RWPE2 (cell line): Measurements from ENCODE around the gene TMEM248.
"Not testable (repeated sequence)": the region's sequence is repeated elsewhere in the genome, so short reads cannot be mapped to it uniquely, and the experiment has no call there.

Experiments
- ATAC-seq: fragments of 200-7000 bp; cut with Tn5 transposase; 3 replicates; pipeline ENCODE4 v1.9.1; 2021; ENCODE audit warnings: low read depth
- DNase-seq: peaks from one replicate; pipeline ENCODE4 v3.0.0-alpha.2; 2020; ENCODE audit warnings: low spot score
- H3K27ac ChIP-seq: fragments of 450-650 bp; 2 replicates; pipeline ENCODE4 v1.5.1; 2017; ENCODE audit warnings: mild to moderate bottlenecking; ENCODE audit not compliant: poor library complexity, severe bottlenecking
- H3K27me3 ChIP-seq: fragments of 250-450 bp; sonication (Bioruptor Pico); 2 replicates; pipeline ENCODE4 v1.5.1; 2021; ENCODE audit warnings: mild to moderate bottlenecking, moderate library complexity; ENCODE audit not compliant: insufficient read depth, poor library complexity, severe bottlenecking
- H3K36me3 ChIP-seq: fragments of 250-450 bp; sonication (Bioruptor Pico); 2 replicates; pipeline ENCODE4 v1.5.1; 2020; ENCODE audit warnings: low read depth, mild to moderate bottlenecking, moderate library complexity
- H3K4me1 ChIP-seq: fragments of 250-450 bp; sonication (Bioruptor Pico); 2 replicates; pipeline ENCODE4 v1.5.1; 2021; ENCODE audit warnings: mild to moderate bottlenecking, moderate library complexity; ENCODE audit not compliant: insufficient read depth, poor library complexity, severe bottlenecking
- H3K4me3 ChIP-seq: fragments of 250-450 bp; sonication (Bioruptor Pico); 2 replicates; pipeline ENCODE4 v1.5.1; 2021; ENCODE audit warnings: mild to moderate bottlenecking, moderate library complexity; ENCODE audit not compliant: severe bottlenecking
- H3K9me3 ChIP-seq: fragments of 250-450 bp; sonication (Bioruptor Pico); 2 replicates; pipeline ENCODE4 v1.5.1; 2021; ENCODE audit warnings: mild to moderate bottlenecking, moderate library complexity; ENCODE audit not compliant: severe bottlenecking
- TF ChIP-seq, protein P1 (sequence below): fragments of 450-650 bp; IDR thresholded peaks from one replicate; pipeline ENCODE4 v1.5.1; 2017; ENCODE audit warnings: mild to moderate bottlenecking, moderate library complexity; ENCODE audit not compliant: poor library complexity, severe bottlenecking

The TMEM248 gene

DNA sequence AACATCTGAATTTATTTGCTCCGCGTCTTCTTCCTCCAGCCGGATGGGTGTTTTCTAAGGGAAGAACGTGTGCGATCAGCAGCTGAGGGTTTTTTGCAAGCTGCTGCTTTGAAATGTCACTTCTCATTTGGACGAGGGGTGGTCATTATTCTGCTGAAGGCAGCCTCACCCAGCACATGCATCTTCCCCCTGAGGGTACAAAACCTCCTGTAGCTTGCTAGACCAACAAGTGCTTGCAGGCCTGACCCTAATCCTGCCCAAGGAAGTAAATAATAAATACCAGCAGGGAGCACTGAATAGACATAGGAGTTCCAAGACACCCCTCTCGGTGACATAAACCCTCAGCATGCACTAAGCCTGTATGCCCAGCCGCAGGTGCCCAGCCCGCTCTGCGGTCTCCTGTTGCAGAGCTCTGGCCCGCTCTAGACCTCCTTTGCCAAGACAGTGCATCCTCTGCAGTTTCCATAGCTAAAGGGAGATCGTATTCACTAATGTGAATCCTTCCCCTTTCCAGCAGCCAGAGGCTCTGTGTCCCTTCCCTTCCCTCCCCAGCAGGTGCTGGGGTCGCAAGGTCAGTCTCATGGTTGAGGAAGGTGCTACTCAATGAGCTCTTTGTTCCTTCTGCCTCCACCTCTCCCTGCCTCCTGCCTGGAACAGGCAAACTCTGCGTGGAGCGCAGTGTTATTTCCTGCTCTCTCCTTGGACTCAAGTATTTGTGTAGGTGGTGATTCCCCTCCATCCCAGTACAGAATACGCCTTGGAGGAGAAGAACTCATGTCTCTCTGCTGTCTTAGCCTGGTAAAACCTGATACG is 37.7 kb downstream of the TMEM248 start:
- DNase-seq (no peak), ATAC-seq (no peak)
- no peaks in the 10 kb centered on the region for H3K27me3 ChIP-seq
- TF ChIP-seq, protein P1, sequence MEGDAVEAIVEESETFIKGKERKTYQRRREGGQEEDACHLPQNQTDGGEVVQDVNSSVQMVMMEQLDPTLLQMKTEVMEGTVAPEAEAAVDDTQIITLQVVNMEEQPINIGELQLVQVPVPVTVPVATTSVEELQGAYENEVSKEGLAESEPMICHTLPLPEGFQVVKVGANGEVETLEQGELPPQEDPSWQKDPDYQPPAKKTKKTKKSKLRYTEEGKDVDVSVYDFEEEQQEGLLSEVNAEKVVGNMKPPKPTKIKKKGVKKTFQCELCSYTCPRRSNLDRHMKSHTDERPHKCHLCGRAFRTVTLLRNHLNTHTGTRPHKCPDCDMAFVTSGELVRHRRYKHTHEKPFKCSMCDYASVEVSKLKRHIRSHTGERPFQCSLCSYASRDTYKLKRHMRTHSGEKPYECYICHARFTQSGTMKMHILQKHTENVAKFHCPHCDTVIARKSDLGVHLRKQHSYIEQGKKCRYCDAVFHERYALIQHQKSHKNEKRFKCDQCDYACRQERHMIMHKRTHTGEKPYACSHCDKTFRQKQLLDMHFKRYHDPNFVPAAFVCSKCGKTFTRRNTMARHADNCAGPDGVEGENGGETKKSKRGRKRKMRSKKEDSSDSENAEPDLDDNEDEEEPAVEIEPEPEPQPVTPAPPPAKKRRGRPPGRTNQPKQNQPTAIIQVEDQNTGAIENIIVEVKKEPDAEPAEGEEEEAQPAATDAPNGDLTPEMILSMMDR = no peak
- H3K27ac ChIP-seq = no peak overlapping the region
- H3K36me3 ChIP-seq = peaks cover 39% of the 10 kb centered on the region
- no peak overlapping the region for H3K4me3 ChIP-seq
- H3K4me1 ChIP-seq = no peaks in the 10 kb centered on the region
- H3K9me3 ChIP-seq = no peaks in the 10 kb centered on the region

DNA sequence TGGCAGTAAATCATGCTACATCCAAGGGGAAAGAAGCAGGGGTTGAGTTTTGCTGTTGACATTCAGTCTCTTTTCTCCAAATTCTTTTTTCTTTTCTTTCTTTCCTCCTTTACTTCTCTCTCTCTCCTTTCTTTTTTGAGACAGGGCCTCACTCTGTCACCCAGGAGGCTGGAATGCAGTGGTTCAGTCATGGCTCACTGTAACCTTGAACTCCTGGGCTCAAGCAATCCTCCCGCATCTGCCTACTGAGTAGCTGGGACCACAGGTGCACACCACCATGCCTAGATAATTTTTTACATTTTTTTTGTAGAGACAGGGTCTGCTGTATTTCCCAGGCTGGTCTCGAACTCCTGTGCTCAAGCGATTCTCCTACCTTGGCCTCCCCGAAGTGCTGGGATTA is 39.2 kb downstream of the TMEM248 start:
- DNase-seq = no peak
- Histone ChIP-seq H3K4me1 (no peaks in the 10 kb centered on the region), H3K36me3 (peaks cover 27% of the 10 kb centered on the region), H3K4me3 (no peak overlapping the region), H3K9me3 (no peaks in the 10 kb centered on the region), H3K27ac (no peak overlapping the region), H3K27me3 (no peaks in the 10 kb centered on the region)
- no peak for ATAC-seq
- TF ChIP-seq, protein P1 = no peak

DNA sequence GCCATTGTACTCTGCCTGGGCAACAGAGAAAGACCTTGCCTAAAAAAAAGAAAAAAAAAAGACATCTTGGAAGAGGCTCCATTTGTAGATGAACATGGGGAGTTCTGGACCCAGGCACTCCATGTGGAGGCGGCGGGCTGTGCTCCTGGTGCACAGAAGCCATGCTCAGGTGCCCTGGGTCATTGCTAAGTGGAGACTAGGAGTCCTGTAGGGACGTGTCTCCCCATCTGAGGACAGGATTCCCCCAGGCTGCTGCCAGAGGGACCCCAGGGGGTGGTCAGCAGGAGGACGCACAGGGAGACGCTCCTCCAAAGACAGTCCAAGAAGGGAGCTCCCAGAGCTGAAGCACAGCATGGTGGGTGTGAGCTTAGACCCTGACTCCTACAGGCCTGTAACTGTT is 40.1 kb downstream of the TMEM248 start:
- Histone ChIP-seq H3K27ac (no peak overlapping the region), H3K9me3 (no peaks in the 10 kb centered on the region), H3K36me3 (peaks cover 18% of the 10 kb centered on the region), H3K4me1 (no peaks in the 10 kb centered on the region), H3K4me3 (no peak overlapping the region), H3K27me3 (no peaks in the 10 kb centered on the region)
- DNase-seq = no peak
- no peak; the same call in 2 of the 3 replicates for ATAC-seq
- TF ChIP-seq, protein P1 = no peak

DNA sequence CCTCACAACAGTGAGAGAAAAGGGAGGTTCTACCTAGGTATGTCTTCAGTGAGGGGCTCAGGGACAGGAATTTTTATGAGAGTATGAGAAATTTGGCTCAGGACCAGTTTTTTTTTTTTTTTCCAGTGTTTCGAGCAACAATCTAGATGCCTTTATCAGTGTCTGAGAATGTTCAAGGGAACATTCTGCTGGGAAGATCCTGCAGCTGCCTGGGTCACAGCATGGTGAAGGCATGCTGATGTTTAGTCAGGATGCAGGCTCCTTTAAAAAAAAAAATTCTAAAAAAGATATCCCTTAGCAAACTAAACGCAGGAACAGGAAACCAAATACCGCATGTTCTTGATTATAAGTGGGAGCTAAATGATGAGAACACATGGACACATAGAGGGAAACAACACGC is 43.4 kb downstream of the TMEM248 start:
- no peaks in the 10 kb centered on the region for H3K9me3 ChIP-seq
- DNase-seq = no peak
- no peak overlapping the region for H3K27ac ChIP-seq
- H3K27me3 ChIP-seq = no peaks in the 10 kb centered on the region
- no peaks in the 10 kb centered on the region for H3K4me1 ChIP-seq
- TF ChIP-seq, protein P1 = no peak
- H3K4me3 ChIP-seq = no peak overlapping the region
- H3K36me3 ChIP-seq = no peaks in the 10 kb centered on the region
- no peak for ATAC-seq

DNA sequence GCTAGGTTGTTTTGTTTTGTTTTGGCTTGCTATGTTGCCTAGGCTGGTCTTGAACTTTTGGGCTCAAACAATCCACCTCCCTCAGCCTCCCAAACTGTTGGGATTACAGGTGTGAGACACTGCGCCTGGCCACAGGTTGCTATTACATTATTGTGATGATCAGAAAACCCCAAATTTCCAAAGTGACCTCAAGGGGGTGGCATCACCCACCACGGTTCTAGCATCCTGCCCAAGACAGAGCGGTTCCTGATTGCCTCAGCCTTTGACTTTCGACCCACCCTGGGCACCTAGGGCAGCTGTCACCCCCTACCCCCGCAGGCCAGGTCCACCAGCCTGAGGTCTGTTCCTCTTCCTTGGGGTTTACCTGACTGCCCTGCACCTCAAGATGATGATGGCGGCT is 46.0 kb downstream of the TMEM248 start:
- Histone ChIP-seq H3K9me3 (no peaks in the 10 kb centered on the region), H3K27me3 (no peaks in the 10 kb centered on the region), H3K4me1 (no peaks in the 10 kb centered on the region), H3K27ac (no peak overlapping the region), H3K4me3 (no peak overlapping the region), H3K36me3 (no peaks in the 10 kb centered on the region)
- DNase-seq (no peak), ATAC-seq (peak; percentile 17; the same call in 1 of the 3 replicates)
- TF ChIP-seq, protein P1 = no peak

DNA sequence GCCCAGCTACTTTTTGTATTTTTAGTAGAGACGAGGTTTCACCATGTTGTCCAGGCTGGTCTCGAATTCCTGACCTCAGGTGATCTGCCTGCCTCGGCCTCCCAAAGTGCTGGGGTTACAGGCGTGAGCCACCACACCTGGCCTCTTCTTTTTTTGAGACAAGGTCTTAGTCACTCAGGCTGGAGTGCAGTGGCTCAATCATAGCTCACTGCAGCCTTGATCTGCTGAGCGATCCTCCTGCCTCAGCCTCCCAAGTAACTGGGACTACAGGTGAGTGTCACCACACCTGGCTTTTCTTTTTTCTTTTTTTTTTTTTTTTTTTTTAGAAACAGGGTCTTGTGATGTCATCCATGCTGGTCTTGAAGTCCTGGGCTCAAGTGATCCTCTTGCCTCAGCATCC is 48.0 kb downstream of the TMEM248 start:
- not testable (repeated sequence) for H3K36me3 ChIP-seq, H3K4me3 ChIP-seq, H3K27me3 ChIP-seq, ATAC-seq, H3K27ac ChIP-seq, H3K9me3 ChIP-seq, DNase-seq, H3K4me1 ChIP-seq
